GM12892 (cell line): Measurements from ENCODE around the gene OR6C68. TPM values are rescaled to one million over a fixed set of nuclear protein-coding genes. Genes with fewer than 3 reads are reported as not detected.
"Not testable (repeated sequence)": the region's sequence is repeated elsewhere in the genome, so short reads cannot be mapped to it uniquely, and the experiment has no call there.

Source experiments
- DNase-seq: peaks from one replicate; pipeline ENCODE4 v3.0.0; 2011; ENCODE audit not compliant: insufficient read length
- FAIRE-seq: peaks from 2 replicates; lab custom pipeline; 2011; peaks lifted over from hg19 to GRCh38; lab: Jason Lieb, UNC
- POLR2A ChIP-seq: IDR thresholded peaks from 2 replicates; pipeline ENCODE4 v1.6.1; 2011; ENCODE audit warnings: low read depth, low read length, control low read depth
- POLR2AphosphoS5 ChIP-seq: IDR thresholded peaks from 2 replicates; pipeline ENCODE4 v1.6.1; 2011; ENCODE audit warnings: low read depth, low read length, control low read depth
- TAF1 ChIP-seq: IDR thresholded peaks from 2 replicates; pipeline ENCODE4 v1.6.1; 2011; ENCODE audit warnings: low read depth, mild to moderate bottlenecking, control low read depth, low read length, borderline replicate concordance
- polyA plus RNA-seq: library from polyadenylated mRNA; unstranded; fragments of >200 nt; gene quantifications from one replicate; pipeline ENCODE4 v1.2.1, GENCODE V29; 2012; ENCODE audit warnings: missing spikeins, inconsistent platforms; ENCODE audit not compliant: missing spikeins

Gene OR6C68
- not detected for polyA plus RNA-seq

DNA sequence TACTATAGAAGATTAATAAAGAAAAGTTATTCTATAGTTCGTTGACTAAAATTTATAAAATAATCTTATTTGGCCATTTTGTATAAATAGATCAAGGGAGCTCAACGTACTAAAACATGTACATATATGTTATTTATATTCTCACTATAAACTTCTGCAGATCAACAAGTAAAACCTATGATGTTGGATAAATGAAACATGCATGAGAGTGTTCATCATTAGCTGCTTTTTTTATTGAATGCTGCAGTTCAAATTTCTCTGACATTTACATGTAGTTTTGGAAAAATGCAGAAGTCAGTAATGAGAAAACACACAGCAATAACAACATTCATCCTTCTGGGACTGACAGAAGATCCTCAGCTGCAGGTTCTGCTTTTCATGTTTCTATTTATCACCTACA lies at the start of gene OR6C68:
TSS of gene OR6C68 (plus strand) at position 301 of the 400 bp plus-strand sequence. CDS start at position 301, 0 bp downstream.
- FAIRE-seq (no peak), DNase-seq (no peak)
- TF ChIP-seq POLR2AphosphoS5 (no peak), POLR2A (no peak), TAF1 (no peak)

DNA sequence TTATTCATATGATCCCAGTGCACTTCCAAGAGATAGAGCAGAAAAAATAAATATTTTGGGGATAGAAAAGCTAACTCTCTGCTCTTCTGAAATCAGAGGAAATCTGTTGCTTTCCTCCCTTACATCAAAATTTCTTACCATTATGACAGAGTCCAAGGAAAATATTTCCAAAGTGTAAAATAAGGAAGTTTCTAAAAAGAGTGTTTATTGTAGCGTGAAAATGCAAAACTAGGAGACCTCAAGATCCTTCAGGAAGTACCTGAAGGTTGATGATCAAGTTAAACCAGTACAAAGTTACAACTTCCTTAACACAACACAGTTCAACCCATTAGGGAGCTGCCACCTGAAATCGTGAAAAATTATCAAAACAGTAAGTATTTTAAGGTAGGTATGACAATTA lies 48.4 kb upstream of the OR6C68 start, which contains the start of gene OR6C2:
TSS of gene OR6C2 (plus strand) at position 301 of the 400 bp plus-strand sequence. CDS start 8,138 bp downstream, outside the sequence.
- DNase-seq (no peak), FAIRE-seq (no peak)
- TF ChIP-seq TAF1, result no peak
- TF ChIP-seq POLR2A, result no peak
- TF ChIP-seq POLR2AphosphoS5, result no peak

DNA sequence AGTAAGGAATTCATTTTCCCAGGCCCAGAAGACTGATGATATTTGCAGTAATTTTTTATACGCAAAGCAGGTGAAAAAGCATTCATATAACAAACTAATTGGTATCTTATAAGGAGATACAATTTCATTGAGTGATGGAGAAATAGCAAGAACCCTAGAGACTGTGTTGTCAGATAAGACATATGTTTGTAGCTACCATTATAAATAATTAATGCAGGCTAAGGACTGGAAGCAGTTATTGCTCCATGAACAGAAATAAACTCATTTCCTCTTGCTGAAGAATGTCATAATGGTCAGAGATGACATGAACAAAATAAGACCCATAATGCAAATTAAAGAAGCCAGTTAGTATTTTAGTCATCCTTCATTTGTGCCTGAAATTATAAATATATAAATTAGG lies 46.8 kb upstream of the OR6C68 start:
- no peak for TF ChIP-seq POLR2AphosphoS5
- TF ChIP-seq TAF1, result no peak
- no peak for TF ChIP-seq POLR2A
- no peak for DNase-seq
- no peak for FAIRE-seq

DNA sequence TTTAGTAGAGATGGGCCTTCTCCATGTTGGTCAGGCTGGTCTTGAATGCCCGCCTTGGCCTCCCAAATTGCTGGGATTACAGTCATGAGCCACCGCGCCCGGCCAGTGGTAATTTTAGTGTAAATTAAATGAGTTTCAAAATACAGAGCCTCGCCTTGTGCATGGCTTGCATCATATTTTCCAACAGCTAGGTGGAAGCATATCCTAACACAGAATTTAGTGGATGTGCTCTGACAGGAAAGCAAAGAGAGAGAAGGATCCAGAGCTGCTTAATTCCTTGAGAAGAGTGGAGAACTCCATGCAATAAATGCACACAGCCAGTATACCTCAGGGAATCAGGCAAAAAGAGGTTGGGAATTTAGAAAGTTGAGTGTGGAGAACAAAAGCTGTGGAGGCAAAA lies 45.9 kb upstream of the OR6C68 start:
- DNase-seq (no peak), FAIRE-seq (no peak)

DNA sequence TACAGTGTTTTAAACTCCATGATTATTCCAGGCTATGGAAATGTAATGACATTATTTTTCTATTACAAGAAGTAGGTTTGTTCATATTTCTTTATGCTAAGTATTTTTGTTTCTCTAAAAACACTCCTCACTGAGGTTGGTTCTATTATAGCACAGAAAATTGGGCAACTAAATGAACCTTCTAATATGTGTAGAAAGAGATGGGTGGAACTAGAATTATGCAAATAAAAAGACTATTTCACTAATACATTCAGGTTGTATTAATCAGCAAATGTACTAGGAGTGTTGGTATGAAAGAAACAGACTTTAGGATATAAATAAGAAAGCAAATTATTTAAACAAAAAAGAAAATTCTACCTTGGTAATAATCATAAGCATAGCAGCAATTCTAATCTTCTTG lies 43.4 kb upstream of the OR6C68 start:
- DNase-seq (no peak), FAIRE-seq (no peak)
- no peak for TF ChIP-seq TAF1
- no peak for TF ChIP-seq POLR2AphosphoS5
- TF ChIP-seq POLR2A, result no peak

More for the DNA sequence above, 45.9 kb upstream of the OR6C68 start:
- no peak for TF ChIP-seq POLR2A
- no peak for TF ChIP-seq TAF1
- no peak for TF ChIP-seq POLR2AphosphoS5

DNA sequence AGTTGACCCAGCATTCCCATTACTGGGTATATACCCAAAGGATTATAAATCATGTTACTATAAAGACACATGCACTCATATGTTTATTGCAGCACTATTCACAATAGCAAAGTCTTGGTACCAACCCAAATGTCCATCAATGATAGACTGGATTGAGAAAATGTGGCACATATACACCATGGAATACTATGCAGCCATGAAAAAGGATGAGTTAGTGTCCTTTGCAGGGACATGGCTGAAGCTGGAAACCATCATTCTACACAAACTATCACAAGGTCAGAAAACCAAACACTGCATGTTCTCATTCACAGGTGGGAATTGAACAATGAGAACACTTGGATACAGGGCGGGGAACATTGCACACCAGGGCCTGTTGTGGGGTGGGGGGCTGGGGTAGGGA lies 27.3 kb upstream of the OR6C68 start:
- not testable (repeated sequence) for DNase-seq, FAIRE-seq

DNA sequence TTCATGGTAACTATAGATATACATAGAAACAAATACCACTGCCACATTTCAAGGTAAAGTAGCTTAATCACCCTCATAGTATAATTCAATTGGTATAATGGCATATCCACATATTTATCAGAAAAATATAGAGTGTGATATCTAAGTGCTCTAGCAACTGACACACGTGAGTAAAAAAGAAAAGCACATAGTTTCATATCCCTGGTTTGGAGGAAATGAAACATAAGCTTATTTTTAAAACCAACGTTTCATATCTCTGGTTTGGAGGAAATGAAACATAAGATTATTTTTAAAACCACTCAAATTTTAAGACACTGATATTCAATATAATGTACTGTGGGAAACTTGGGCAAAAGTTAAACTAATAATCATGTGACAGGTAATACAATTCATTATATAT lies 24.3 kb upstream of the OR6C68 start:
- FAIRE-seq, result no peak
- TF ChIP-seq POLR2AphosphoS5 (no peak), TAF1 (no peak), POLR2A (no peak)
- DNase-seq, result no peak

DNA sequence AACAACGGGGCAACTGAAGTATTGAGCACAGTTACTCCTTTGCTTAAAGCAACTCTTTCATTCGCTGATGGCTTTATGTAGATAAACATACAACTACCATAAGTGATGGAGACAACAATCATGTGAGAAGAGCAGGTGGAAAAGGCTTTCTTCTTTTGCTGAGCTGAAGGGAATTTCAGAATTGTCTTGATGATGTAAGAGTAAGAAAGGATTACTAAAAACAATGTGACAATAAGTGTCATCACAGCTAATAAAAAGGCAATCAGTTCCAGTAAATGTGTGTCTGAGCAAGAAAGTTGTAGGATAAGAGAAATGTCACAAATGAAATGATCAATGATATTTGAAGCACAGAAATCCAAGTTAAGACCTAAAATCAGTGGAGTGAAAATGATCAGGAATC lies 22.9 kb upstream of the OR6C68 start:
- FAIRE-seq, result no peak
- TF ChIP-seq POLR2AphosphoS5 (no peak), TAF1 (no peak), POLR2A (no peak)

DNA sequence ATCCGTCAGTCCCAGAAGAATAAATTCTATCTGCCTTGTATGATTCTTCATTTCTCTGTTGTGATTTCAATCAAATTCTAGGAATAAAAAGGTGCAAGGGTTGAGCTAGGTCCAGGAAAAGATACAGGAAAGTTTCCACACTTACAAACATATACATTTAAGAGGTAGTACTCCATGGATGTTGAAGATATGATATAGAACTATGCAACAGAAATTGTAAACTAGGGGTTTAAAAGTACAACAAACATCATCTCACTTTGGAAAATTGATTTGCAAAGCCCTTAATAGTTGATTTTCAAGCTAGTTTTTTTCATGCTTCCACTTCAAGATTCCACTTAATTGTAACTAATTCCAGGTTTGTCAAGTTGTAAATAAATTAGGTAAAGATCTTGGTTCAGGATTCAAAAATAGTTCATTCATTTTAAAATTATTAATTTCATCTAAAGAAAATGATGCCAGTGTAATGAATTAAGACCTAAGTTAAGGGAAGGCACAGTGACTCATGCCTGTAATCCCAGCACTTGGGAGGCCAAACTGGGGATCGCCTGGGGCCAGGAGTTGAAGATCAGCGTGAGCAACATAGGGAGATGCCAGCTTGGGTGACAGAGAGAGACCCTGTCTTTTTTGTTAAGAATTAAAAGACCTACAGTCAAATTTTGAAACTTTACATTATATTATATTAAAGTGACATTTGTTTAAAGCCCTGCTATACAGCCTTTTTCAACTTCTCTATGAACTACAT lies 21.9 kb upstream of the OR6C68 start, which contains the start of gene OR6C70:
TSS of gene OR6C70 (minus strand) at position 51 of the 742 bp plus-strand sequence. CDS start at position 51, 0 bp downstream.
- no peak for DNase-seq
- FAIRE-seq, result no peak
- TF ChIP-seq POLR2AphosphoS5, result no peak
- TF ChIP-seq TAF1, result no peak
- TF ChIP-seq POLR2A, result no peak

More for the DNA sequence above, 22.9 kb upstream of the OR6C68 start:
- no peak for DNase-seq

DNA sequence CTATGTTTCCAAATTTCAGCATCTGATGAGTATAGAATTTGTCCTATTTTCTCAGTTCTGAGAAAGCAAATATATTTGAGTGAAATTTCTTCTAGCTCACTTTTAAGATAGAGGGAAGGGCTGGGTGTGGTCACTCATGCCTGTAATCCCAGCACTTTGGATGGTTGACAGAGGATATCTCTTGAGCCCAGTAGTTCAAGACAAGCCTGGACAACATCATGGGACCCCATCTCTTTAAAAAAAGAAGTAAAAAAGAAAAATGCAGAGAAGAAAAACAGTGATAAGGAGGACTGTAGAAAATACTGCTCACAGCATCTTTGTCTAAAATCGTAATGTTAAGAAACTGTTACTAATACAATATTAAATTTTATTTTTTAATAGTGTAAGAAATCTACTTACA lies 19.9 kb upstream of the OR6C68 start:
- no peak for FAIRE-seq
- DNase-seq, result no peak
- no peak for TF ChIP-seq POLR2A
- no peak for TF ChIP-seq POLR2AphosphoS5
- no peak for TF ChIP-seq TAF1

DNA sequence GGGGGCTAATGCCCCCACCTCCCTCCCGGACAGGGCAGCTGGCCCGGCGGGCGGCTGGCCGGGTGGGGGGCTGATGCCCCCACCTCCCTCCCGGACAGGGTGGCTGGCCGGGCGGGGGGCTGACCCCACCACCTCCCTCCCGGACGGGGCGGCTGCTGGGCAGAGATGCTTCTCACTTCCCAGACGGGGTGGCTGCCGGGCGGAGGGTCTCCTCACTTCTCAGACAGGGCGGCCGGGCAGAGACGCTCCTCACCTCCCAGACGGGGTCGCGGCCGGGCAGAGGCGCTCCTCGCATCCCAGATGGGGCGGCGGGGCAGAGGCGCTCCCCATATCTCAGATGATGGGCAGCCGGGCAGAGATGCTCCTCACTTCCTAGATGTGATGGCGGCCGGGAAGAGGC lies 13.0 kb upstream of the OR6C68 start:
- not testable (repeated sequence) for FAIRE-seq, DNase-seq

DNA sequence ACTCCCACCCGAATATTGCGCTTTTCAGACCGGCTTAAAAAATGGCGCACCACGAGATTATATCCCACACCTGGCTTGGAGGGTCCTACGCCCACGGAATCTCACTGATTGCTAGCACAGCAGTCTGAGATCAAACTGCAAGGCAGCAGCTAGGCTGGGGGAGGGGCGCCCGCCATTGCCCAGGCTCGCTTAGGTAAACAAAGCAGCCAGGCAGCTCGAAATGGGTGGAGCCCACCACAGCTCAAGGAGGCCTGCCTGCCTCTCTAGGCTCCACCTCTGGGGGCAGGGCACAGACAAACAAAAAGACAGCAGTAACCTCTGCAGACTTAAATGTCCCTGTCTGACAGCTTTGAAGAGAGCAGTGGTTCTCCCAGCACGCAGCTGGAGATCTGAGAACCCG lies 7.9 kb upstream of the OR6C68 start:
- DNase-seq, FAIRE-seq: not testable (repeated sequence)

DNA sequence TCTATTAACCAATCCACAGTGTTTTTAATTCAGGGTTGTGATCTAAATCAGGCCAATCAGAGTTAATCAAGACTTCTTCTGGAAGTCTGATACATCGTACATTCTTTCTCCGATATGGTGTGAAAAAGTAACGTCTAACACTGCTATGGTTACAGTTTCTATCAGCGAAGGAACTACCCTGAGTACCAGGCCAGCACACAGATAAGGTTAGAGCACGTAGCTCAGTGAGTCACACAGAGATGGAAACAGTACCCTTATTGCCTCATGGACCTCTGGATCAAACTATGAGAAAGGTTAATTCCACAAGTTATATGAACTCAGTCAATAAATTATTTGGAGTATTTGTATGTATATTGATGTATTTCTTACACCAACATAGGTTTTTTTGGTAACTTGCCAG lies 3.3 kb downstream of the OR6C68 start:
- FAIRE-seq, result peak; percentile 33
- TF ChIP-seq POLR2A (no peak), TAF1 (no peak), POLR2AphosphoS5 (no peak)
- no peak for DNase-seq

DNA sequence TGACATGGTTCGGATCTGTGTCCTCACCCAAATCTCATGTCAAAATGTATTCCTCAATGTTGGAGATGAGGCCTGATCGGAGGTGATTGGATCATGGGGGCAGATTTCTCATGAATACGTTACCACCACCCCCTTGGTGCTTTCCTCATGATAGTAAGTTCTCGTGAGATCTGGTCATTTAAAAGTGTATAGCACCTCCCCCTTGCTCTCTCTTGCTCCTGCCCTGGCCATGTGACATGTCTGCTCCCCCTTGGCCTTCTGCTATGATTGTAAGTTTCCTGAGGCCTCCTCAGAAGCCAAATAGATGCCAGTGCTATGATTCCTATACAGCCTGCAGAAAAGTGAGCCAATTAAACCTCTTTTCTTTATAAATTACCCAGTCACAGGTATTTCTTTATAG lies 7.1 kb downstream of the OR6C68 start:
- DNase-seq (no peak), FAIRE-seq (no peak)
- TF ChIP-seq TAF1 (no peak), POLR2A (no peak), POLR2AphosphoS5 (no peak)

DNA sequence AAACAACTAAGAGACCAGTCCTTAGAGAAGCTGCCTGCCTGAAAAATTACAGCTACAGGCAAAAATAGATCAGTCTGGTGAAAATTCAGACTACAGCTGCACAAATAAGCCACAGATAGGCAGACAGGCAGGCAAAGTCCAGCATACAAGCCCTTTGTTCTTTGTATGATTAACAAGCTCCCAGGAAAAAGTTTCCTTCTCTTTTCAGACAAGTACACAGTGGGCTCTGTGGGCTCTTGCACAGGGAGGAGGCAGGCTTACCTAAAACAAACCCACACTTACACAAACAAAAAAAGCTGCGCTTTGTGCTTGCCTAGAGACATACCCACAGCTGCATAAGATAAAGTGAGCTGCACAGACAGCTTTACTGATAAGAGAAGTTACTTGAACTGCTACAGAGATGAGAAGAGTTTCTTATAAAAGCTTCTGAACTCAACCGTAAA lies 7.7 kb downstream of the OR6C68 start:
- DNase-seq, result no peak
- TF ChIP-seq POLR2A (no peak), TAF1 (no peak), POLR2AphosphoS5 (no peak)
- FAIRE-seq, result no peak
